Fibroblast of the aortic adventitia (primary cell): Measurements from ENCODE around the gene JMJD6. TPM values are rescaled to one million over a fixed set of nuclear protein-coding genes. Genes with fewer than 3 reads are reported as not detected.

ENCODE experiments used
- DNase-seq: peaks from one replicate; pipeline ENCODE4 v3.0.0-alpha.2; 2010; ENCODE audit warnings: low read depth
- H3K4me3 ChIP-seq: 2 replicates; pipeline ENCODE4 v1.5.1; 2011; ENCODE audit warnings: low read depth, mild to moderate bottlenecking, control low read depth, low read length, moderate library complexity
- CTCF ChIP-seq: IDR thresholded peaks from 2 replicates; pipeline ENCODE4 v1.5.1; 2011; ENCODE audit warnings: mild to moderate bottlenecking, low read length, control low read depth, inconsistent platforms; ENCODE audit not compliant: insufficient read depth
- total RNA-seq: library from RNA; depleted of rRNA; stranded (reverse); fragments of >200 nt; gene quantifications from 2 replicates; pipeline ENCODE4 v1.2.3, GENCODE V29; 2012; ENCODE audit warnings: low replicate concordance

Gene JMJD6
- total RNA-seq = 10.8 and 18.1 TPM in 2 replicates

GRCh38 chr17:76726231-76726775 lies at the start of gene JMJD6:
JMJD6 (minus strand) TSS chr17:76726606; CDS start chr17:76726475, 131 bp downstream.
- TF ChIP-seq CTCF = no peak
- peak within 1 kb of the TSS; percentile 88 for H3K4me3 ChIP-seq
- peak; percentile 95 for DNase-seq

- no peak for TF ChIP-seq CTCF
- DNase-seq = no peak
- no peak overlapping the region for H3K4me3 ChIP-seq
Observed at GRCh38 chr17:76775021-76775600, 48.7 kb upstream of the JMJD6 start.

DNA sequence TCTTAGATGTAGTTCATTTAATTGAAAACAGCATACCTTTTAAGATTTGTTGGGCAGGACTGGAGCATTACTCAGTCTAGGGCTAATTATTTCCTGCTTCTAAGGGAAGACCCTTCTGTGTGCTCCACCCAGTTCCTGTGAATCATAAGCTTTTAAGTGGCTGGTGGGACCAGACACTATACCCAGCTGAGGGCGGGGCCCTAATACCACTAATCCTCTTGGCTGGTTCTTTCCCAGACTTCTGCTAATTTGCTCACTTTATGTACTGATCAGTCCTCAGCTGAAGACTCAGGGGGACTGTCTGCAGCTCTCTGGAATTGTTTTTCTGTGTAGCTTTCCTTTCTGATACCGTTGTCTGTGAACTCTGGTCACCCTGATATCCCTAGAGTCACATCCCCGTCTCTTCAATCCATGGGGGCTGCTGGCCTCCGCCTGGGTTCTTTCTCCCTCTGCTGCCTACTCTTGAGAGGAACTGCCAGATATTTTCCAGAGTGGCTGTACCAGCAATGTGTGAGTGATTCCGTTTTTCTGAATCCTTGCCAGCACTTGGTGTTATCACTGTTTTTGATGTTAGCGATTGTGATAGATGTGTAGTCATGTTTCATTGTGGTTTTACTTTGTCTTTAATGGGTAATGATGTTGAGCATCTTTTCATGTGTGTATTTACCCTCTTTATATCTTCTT lies 46.6 kb upstream of the JMJD6 start:
- no peak for TF ChIP-seq CTCF
- no peak overlapping the region for H3K4me3 ChIP-seq

GRCh38 chr17:76758570-76758969 lies 32.2 kb upstream of the JMJD6 start:
- no peak for DNase-seq
- no peak overlapping the region for H3K4me3 ChIP-seq
- TF ChIP-seq CTCF = no peak

More for the DNA sequence above, 46.6 kb upstream of the JMJD6 start:
- DNase-seq = peak; percentile 79

GRCh38 chr17:76757256-76757655 lies 30.9 kb upstream of the JMJD6 start:
- TF ChIP-seq CTCF = no peak
- DNase-seq = no peak
- H3K4me3 ChIP-seq = no peak overlapping the region

DNA sequence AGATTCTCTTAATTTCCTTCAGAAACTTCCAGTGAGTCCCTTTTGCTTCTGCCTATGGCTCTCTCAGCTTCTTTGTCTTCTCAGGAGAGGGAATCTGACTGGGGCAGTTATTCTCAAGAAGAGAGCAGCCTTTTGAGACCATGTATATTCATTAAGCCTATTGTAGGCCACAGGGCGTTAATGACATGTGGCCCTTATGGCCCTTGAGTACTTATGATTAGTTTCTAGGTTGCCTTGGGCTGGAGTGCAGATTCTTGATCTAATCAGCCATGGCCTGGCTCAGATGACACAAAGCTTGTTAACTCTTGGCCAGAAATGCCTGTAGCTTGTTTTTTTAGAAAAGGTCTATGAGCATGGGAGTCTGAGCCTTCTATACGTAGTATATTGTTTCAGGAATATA lies 28.9 kb upstream of the JMJD6 start:
- no peak overlapping the region for H3K4me3 ChIP-seq
- TF ChIP-seq CTCF = no peak
- no peak for DNase-seq
